Adrenal gland (tissue), 12 donors: Measurements from ENCODE around the gene LSAMP. TPM values are rescaled to one million over a fixed set of nuclear protein-coding genes. Genes with fewer than 3 reads are reported as not detected.

ENCODE experiments used
- DNase-seq, 7 donors: peaks; one replicate each; pipeline ENCODE4 v3.0.0-alpha.2; 2019 to 2020
- H3K27ac ChIP-seq, 5 donors: fragments of 200-600 bp; sonication (generic) in 4 of 5; 1 replicate in 3 of 5; 2 replicates in 2 of 5; pipeline versions ENCODE4 v1.5.1 to v1.8.0; 2016 to 2020; ENCODE audit warnings: mild to moderate bottlenecking in 1 of 5
- H3K27me3 ChIP-seq: fragments of 200-600 bp; 2 replicates; pipeline ENCODE4 v1.8.0; 2021
- H3K36me3 ChIP-seq, 2 donors: fragments of 200-600 bp; replicated peaks in 1 of 2; 1 replicate in 1 of 2; 2 replicates in 1 of 2; pipeline versions ENCODE4 v1.5.1 to v1.8.0; 2018 to 2022
- H3K4me1 ChIP-seq, 2 donors: fragments of 200-600 bp; replicated peaks in 1 of 2; 1 replicate in 1 of 2; 2 replicates in 1 of 2; pipeline versions ENCODE4 v1.5.1 to v1.8.0; 2018 to 2021
- H3K4me3 ChIP-seq, 4 donors: fragments of 200-600 bp; sonication (generic) in 3 of 4; one replicate each; pipeline ENCODE4 v1.5.1; 2016 to 2018
- H3K9me3 ChIP-seq, 3 donors: fragments of 200-600 bp; sonication (generic) in 1 of 3; replicated peaks in 1 of 3; 1 replicate in 2 of 3; 2 replicates in 1 of 3; pipeline versions ENCODE4 v1.5.1 to v1.8.0; 2016 to 2021
- CTCF ChIP-seq, 6 experiments: fragments of 450-650 bp in 4 of 6; fragments of 200-600 bp in 2 of 6; sonication (generic) in 1 of 6; IDR thresholded peaks; 1 replicate in 5 of 6; 2 replicates in 1 of 6; pipeline versions ENCODE4 v1.5.1 to v1.8.0; 2016 to 2021; ENCODE audit warnings: antibody characterized with exemption in 6 of 6, mild to moderate bottlenecking in 2 of 6, moderate library complexity in 1 of 6
- POLR2A ChIP-seq, 2 donors: fragments of 450-650 bp; IDR thresholded peaks; one replicate each; pipeline ENCODE4 v1.6.1; 2017; ENCODE audit warnings: antibody characterized with exemption in 2 of 2, mild to moderate bottlenecking in 2 of 2, moderate library complexity in 1 of 2
- WGBS, 4 donors: extraction: QIAGEN DNeasy Blood & Tissue Kit in 2 of 4; methylation state at CpG; one replicate each; pipeline versions ENCODE4 v1.1.5 to v1.1.7; 2013 to 2017; 5-methylcytosine and 5-hydroxymethylcytosine counted together
- intact Hi-C, 2 donors: fragments of 100-400 bp; cut with DNase I; formaldehyde crosslinking; loops; one replicate each; pipeline versions ENCODE4 v1.14.1 to v1.15.0; 2022 to 2023
- polyA plus RNA-seq, 3 donors: library from polyadenylated mRNA; stranded (reverse); fragments of 200-250 nt in 2 of 3; fragments of 350-450 nt in 1 of 3; fragmentation: Illumina TruSeq in 1 of 3; extraction: RNeasy Lipid Tissue Mini Kit (QIAGEN cat#74804) in 1 of 3; gene quantifications; one replicate each; pipeline ENCODE4 v1.2.3, GENCODE V29; 2013 to 2014
- total RNA-seq, 9 donors: library from RNA; depleted of rRNA in 4 of 9; stranded (reverse); fragments of >200 nt in 4 of 9; fragments of 120-200 nt in 1 of 9; fragmentation: NEBNext Ultra II Directional in 1 of 9; extraction: Animal tissue kit (Norgen Biotek cat#: 25700) in 1 of 9; gene quantifications; one replicate each; pipeline versions ENCODE4 v1.1.0 to v1.2.4, GENCODE V29; 2013 to 2023
- donor health status: healthy with polysubstance abuse.
- donor health status: Bipolar disorder and iron deficiency.
- donor health status: DM: yes; HTN: yes; CAD: no.
- donor health status: DM: no; HTN: no; CAD: no.
- donor health status: DM: no; HTN: no; CAD: no.
- donor health status: DM: yes; HTN: yes; CAD: no.

LSAMP gene
- total and polyA plus RNA-seq, 12 donors, result 5.8 to 53.5 (median 24.3) TPM

GRCh38 chr3:115899535-115899934 is 545.8 kb downstream of the LSAMP start:
- no peak for DNase-seq
- Histone ChIP-seq H3K27me3 (no peaks in the 10 kb centered on the region), H3K4me3 (no peak overlapping the region), H3K36me3 (no peaks in the 10 kb centered on the region), H3K9me3 (no peaks in the 10 kb centered on the region), H3K27ac (no peak overlapping the region), H3K4me1 (no peaks in the 10 kb centered on the region)
- no peak for TF ChIP-seq POLR2A (IDR thresholded peaks at IDR 0.05)
- TF ChIP-seq CTCF (IDR thresholded peaks at IDR 0.05), result no peak
- intact Hi-C loops, result no loop called here
- 81 to 93% (median 91%) methylated on average over 3 of the region's 3 CpGs for WGBS, 4 donors

GRCh38 chr3:115898656-115899410 is 546.5 kb downstream of the LSAMP start:
- no peaks in the 10 kb centered on the region for H3K27me3 ChIP-seq
- no peak overlapping the region for H3K27ac ChIP-seq
- no peak overlapping the region for H3K4me3 ChIP-seq
- no peaks in the 10 kb centered on the region for H3K36me3 ChIP-seq
- no peak for DNase-seq
- no peaks in the 10 kb centered on the region for H3K4me1 ChIP-seq
- WGBS, 4 donors, result 74 to 80% (median 77%) methylated on average over 3 of the region's 3 CpGs
- no peak for TF ChIP-seq CTCF (IDR thresholded peaks at IDR 0.05)
- no peak for TF ChIP-seq POLR2A (IDR thresholded peaks at IDR 0.05)
- intact Hi-C loops, result no loop called here
- no peaks in the 10 kb centered on the region for H3K9me3 ChIP-seq

- Histone ChIP-seq H3K36me3 (no peaks in the 10 kb centered on the region), H3K27me3 (no peaks in the 10 kb centered on the region), H3K9me3 (no peaks in the 10 kb centered on the region), H3K4me3 (no peak overlapping the region), H3K27ac (no peak overlapping the region), H3K4me1 (no peaks in the 10 kb centered on the region)
- WGBS, 4 donors, result 58 to 100% (median 90%) methylated on average over 2 of the region's 2 CpGs
- TF ChIP-seq POLR2A (IDR thresholded peaks at IDR 0.05), result no peak
- TF ChIP-seq CTCF (IDR thresholded peaks at IDR 0.05), result no peak
- DNase-seq, result no peak
- intact Hi-C loops, result no loop called here
Observed at GRCh38 chr3:115891006-115891636, 554.2 kb downstream of the LSAMP start.

- Histone ChIP-seq H3K36me3 (no peaks in the 10 kb centered on the region), H3K4me3 (no peak overlapping the region), H3K4me1 (no peaks in the 10 kb centered on the region), H3K9me3 (no peaks in the 10 kb centered on the region), H3K27ac (no peak overlapping the region), H3K27me3 (no peaks in the 10 kb centered on the region)
- DNase-seq, result no peak
- intact Hi-C loops, result no loop called here
- TF ChIP-seq POLR2A (IDR thresholded peaks at IDR 0.05), result no peak
- no peak for TF ChIP-seq CTCF (IDR thresholded peaks at IDR 0.05)
- 82 to 91% (median 86%) methylated on average over 2 of the region's 2 CpGs for WGBS, 4 donors
Observed at GRCh38 chr3:115890579-115890978, 554.7 kb downstream of the LSAMP start.
